ENCODE measurements around the gene SLC25A21.

Gene SLC25A21

DNA sequence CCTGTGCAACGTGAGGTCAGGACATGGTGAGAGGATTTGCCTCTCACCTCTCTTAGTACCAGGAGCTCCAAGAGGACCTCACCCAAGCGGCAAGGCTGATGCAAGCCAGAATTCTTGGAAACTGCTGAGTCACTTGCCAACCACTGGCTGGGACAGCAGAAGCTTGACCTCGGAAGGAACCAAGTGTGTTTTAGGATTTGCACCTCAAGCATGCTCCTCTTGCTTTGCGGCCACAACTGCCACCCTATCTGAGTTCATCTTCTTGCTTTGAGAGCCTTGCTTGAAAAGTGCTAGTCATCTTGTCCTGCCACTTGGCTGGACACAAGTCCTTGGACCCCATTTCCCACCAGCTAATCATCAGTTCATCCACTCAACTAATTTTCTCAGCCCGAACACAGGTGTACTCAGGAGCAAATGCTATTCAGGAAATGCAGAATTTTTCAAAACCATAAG, 195.8 kb downstream of the SLC25A21 start:
- DNase-seq: no peak

DNA sequence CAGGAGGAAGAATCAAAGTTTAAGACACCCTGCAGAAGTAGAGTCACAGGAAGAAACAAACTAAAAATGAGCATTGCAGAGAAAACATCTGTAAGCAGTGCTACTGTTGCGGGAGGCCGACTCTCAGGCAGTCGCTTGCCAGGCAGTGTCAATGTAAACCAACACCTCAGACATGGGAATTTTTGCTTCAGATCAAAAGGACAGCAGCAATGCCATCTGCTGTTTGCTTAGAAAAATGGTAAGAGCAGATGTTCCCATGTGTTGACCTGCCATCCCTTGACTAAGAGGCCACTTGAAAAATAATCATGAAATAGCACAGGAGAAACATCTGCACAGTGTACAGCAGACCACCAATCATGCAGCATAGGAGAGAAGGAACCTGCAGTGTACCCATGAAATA, 196.6 kb downstream of the SLC25A21 start:
- peak; percentile 38 to 66 for DNase-seq

DNA sequence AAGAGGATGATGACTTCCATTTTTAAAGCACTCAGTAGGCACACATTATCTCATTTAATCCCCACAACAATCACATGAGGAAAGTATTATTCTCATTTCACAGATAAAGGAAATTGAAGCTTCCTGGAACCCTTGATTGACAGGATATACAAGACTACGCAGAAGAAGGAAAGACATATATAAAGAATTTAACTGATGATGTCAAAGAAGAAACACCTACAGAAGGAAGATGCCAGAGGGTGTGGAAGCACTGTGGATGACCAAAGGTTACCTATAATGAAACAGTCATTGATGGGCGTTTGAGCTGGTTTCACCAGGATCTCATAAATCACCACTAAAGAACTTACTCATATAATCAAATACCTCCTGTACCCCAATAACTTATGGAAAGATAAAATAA, 197.4 kb downstream of the SLC25A21 start:
- no peak for DNase-seq

DNA sequence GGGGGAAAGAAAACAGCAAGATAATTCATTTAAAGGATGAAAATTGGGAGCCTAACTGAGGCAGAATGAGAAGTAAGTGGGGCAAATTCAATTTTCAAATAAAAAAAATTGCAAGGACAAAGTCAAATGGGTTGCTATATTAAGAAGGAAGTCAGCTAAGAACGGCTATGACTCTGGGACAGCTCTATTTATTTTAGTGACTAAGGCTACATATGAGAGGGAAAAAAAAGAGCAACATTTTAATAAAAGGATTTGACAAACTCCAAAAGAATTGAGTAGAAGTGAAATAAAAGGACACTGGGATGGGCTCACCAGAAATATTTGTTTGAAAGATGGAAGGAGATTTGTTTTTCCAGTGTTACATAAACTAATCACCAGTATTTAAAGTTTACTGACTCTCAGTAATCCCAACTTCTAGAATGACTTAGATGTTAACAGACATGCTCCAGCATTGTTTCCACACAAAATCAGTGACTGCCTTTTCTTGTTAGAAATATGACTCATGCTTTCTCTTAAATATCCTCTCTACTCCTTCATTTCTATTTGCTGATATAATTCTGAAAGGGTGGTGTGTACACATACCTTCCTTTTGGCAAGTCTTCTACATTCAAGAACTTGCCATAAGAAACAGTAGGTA, 198.5 kb downstream of the SLC25A21 start:
- DNase-seq: no peak

DNA sequence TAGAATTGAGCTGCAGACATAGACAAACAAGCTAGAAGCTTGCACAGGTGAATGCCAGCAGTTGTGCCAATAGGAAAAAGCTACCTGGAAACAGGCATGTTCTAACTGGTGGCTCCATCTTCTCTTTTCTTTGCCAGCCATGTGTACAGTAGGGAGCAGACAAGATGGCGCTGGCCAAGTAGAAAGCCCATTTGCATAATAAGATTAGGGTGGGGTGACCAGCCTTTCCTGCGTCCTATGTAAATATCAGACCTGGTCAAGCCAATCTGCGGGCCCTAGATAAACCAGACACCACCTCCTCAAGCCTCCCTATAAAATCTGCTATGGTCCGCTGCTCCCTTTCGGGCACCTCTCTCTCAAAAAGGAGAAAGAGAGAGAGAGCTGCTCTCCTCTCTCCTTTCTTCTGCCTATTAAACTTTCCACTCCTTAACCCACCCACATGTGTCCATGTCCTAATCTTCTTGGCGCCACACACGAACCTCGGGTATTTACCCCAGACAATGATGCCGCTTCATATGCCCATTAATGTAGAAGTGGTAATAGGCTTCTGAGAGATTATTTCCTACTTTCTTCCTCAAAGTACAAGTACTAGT, 201.0 kb downstream of the SLC25A21 start:
- DNase-seq: no peak

DNA sequence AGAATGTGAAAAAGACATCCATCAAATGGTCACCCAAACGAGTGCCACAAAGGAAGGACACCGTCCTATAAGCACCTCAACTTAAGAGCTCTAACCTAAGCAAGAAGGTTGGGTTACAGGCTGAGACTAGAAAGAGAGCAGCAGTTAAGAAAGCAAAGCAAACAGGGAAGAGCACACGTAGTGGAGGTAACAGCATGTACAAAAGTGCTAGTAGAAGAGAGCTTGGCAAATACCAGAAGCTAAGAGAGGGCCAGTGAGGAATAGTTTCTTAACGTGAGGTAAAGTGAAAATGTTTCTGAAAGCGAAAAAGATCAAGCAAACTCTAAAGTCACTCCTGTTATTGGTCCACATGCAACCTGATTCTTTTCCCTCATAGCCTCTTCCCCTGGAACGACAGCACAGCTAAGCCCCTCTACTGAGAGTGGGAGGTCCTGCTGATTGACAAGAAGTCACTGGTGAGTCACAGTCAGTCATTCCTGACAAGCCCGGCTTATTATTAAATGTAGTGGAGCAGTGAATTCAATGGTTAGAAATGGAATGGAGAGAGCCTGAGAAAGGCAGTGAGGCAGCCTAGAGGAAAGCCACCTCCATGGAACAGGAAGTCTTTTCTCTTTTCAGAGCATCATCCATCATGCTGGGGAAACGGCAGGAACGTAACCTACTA, 204.4 kb downstream of the SLC25A21 start:
- DNase-seq: no peak

DNA sequence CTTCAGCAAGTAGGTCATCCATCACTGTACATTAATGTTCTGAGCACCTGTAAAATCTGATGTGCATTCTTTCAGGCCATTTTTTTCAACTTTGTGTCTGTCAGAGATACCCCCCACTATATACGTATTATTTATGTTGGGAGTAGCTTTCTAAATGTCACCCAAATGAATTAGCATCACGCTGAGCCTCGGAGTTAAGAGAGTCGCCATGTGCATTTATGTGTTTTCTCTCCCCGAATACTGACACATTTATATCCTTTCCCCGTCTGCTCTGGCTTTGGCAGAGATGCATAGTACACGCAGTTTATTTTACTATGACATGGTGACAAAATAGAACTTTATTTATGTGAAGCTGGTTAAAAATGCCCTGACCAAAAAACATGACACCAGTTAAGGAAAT, 216.4 kb downstream of the SLC25A21 start:
- no peak for DNase-seq

DNA sequence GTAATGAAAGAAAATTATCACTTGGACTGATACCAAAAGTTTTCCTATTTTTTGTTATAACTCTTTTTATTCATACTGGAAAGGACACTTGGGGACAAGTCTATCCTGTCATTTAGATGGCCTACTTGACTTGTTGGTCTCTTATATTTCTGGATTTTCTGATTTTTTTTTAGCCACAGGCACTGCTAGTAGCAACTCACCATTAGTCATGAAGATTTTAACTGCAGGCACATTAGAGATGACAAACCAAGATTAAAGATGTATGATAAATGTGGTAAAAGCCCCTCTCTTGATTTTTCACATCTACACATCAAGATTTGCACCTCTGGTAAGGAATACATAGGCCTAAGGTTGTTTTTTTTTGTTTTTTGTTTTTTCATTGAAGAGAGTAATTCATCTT, 217.0 kb downstream of the SLC25A21 start:
- peak in 1 of 2 experiments; percentile 45 for DNase-seq

DNA sequence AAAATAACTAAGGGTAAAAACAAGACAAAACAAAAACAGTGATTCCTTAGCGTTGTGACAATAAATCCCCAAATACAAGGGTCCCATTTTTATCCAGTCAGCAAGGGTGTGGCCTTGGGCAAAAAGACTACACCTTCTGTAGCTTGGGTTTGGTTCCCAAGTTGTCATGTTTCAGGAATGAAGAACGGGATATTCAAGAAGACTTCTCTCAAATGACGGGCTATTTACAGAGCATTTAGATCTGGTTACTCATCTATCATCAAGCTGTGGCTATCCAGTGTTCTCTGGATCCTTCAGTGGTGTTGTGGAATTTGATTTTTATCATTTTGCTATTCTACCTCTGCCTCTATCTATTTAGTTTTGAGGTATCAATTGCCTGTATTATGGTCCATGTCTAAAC, 219.7 kb downstream of the SLC25A21 start:
- no peak for DNase-seq

DNA sequence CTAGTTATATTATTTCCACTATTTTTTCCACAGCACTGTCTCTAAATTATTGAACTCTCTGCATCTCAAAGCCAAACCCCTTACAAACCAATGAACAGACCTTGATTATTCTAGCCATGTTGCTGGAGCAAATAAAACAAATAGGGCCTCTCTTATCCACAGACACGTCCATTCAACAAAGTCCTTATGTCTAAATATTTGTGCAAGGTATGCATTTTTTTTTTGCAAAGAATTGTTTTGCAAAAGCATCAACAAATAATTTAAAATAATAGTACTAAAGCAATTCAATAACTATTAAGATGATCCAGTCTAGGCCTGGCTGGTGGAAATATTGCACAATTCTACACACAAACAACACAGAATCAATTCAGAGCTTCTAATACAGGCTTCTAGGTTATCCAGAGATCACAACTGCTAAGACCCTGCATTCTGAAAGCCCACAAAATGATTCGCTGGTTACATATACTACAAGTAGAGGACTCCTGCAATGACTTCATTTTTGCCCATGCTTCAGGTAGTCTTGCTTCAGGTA, 221.0 kb downstream of the SLC25A21 start:
- no peak for DNase-seq

DNA sequence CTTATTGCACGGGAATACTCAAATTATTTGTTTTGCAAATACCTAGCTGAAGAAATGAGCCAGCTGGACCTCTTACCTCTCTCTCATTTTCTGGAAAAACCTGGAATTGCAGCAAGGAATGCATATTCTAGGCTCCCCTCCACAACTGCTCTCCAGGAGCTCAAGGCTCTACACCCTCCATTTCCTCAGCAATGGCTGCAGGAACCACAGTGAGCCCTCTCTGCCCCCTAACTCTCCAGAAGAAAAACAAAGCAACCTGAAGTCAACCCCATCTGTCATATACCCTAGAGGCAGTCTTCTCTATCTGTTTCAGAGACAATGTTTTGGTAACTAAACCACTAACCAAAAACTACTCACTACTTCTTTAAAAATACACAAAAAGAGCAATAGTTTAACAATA, 221.6 kb downstream of the SLC25A21 start:
- DNase-seq: no peak

DNA sequence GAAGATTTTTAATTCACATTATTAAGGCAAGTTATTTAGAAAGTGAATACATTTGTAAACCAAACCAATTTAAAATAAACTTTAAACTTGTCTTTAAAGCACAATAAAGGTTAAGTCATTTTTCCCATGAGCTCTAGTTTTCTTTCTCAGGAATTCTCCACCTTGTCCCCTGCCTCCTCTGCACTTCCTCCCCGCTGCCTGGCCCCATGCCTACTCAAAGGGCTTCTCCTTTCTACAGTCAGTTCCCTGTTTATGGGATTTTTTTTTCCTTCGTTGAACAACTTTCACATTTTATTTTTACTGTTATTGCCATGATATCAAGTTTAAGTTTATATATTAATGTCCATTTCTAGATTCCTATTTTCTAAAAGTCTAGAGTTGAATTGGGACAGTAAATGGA, 223.0 kb downstream of the SLC25A21 start:
- DNase-seq: no peak

DNA sequence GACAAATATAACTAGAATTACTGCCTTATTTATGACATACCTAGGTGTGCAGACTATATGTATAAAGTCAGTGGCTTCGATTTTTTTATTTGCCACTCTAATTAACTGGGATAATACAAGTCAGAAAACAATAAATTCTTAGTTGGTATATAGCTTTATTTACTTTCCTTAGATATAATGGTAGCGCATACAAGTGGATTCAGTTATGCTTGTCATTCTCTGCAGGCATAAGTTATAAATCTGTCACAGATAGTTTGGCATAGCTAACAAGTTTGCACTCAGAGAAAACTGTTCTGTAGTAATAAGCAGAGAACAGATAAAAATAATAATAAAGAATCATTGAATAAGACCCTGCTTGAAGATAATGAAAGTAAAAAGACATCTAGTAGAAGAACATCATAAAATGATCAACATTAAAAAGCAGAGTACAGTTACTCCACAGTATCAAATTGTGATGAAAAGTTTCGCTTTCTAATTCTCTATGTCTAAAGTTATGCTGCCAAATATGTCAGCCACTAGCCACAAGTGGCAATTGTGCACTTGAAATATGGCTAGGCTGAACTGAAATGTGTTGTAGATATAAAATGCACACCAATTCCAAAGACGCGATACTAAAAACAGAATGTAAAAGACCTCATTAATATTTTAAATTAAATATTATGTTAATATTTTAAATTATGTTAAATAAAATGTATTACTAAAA, 224.1 kb downstream of the SLC25A21 start:
- no peak for DNase-seq

DNA sequence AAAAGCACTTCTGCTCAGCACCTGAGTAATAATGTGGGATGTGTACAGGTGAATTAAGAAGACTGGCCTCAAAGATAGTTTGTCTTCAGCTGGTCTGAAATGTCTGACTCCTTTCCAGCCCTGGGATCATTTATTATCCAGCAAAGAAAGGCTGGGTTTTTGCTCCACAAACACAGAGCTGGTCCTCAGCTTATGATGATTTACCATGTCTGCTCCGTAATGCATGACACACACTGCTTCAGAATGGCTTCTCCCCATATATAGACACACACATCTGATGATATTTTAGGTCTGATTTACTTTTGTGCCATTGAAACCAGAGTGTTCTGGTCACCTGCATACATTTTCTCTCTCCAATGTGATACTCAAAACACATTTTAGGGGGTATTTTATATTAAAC, 225.0 kb downstream of the SLC25A21 start:
- DNase-seq: no peak

DNA sequence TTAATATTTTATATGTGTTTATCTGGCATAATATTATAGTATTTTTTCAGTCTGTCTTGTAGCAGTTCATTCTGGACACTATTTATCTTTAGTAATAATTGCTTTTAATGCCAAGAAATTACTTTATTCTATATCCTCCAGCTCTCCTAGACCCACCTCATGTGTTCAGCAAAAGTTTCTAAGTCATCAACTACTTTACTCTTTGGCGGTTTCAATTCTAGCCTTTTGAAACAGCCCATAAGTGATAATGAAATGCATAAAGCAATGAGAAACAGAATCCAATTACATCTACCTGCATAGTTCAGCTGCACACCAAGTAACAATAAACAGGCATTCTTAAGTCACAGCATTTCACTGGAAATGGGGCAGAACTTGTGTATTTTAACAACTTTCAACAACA, 225.5 kb downstream of the SLC25A21 start:
- DNase-seq: no peak

DNA sequence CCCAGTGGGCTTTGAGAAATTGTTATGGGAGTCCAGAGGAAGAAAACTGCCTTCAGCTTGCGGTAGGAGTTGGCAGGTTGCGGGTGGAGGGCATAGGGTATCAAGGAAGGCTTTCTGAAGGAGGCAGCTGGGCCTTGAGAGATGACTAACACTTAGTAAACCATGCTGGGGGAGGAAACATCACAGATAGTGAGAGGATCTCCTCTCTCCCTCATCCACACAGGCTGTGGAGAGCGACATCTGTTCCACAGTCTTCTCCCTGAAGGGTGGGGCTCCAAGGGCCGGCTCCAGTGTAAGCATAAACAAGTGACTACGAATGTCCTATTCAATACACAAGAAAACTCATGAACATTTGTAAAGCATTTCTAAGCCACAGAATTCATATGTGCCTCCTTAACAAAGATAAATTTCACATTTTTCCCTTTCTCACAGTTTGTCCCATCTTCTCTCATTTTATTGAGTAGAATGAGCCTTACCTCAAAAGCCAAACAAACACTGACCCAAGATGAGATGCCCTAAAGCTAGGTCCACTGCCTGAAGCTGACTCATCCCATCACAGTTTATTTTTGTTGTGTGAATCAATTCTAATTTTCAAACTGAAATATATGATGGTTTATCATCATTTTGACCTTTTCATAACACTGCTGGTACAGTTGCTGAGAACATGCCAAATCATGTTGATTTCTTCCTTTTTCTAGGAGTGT, 227.9 kb downstream of the SLC25A21 start:
- no peak for DNase-seq

DNA sequence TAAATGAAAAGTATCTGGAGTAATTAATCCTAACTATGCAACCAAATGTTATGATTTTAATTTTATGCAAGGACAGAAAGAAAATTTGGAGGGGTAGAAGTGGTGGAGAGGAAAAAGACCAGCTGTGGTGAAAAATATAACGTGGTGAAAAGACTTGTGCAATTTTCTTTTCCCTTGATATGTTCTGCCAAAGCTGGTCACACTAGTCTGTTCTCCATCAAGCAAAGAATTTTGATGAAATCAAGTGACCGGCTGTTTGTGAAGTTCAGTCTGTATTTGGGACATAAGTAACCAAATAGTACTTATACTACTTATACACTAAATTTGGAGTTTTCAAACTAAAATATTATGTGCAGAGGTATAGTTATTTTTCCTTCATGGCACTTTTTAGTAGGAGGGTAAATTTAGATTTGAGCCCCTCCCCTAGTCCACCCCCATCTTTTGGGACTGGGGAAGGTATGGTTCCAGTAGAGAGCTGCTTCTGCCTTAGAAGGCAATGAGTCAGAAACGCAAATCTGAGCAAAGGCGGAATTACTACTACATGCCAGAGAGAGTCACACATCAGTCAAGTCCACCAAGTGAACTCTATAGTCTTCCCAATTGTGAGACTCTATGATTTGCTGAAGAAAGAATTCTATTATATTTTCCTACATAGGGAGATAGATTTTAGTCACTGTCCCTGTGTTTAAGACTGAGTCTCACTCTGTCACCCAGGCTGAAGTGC, 229.7 kb downstream of the SLC25A21 start:
- no peak for DNase-seq

DNA sequence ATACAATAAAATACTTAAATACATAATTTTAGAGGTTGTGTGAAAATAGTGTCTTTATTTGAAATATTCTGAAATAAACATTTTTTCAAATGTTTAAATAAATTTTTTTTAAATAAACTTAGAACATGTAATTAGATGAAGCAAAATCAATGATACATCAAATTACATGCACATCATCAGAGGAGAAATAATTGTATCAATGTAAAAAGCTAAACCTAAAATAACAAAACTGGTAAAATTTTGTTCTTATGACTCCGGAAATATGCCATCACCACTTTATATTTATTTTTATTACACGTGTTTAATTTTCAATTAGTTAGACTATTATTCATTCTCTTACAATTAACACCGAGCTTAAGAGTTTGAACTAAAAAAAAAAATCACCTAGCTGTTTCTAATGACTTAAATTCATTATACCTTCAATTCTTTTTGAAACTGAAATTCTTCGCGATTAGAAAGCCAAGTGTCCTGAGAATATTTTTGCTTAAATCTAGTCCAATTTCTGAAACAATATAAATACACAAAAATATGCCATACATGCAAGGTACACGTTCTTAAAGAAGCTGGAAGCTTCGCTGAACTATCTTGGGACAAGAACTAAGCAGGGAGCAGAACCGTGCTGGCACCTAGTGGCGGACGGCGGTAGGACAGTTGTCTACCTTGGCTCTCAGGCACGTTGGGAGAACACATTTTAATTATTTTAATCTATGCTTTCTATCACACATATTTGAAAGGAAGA, 230.5 kb downstream of the SLC25A21 start:
- peak; percentile 72 to 93 for DNase-seq

DNA sequence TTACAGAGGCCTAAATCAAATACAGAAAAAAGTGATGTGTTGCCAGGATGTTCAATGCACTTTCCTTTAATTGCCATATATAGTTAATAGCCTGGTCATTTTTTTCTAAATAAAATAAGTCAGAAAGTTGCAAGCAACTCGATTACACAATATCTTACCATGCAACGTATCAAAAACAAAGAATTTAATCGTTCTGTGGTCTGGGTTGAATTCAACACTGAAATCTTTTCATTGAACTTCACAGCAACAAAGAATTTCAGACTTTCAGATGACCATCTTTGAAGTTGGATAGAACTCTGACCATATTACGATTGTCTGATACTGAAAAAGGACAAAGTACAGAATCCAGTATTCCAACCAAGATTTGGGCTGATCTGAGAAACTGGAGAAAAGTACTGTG, 231.9 kb downstream of the SLC25A21 start:
- no peak for DNase-seq

DNA sequence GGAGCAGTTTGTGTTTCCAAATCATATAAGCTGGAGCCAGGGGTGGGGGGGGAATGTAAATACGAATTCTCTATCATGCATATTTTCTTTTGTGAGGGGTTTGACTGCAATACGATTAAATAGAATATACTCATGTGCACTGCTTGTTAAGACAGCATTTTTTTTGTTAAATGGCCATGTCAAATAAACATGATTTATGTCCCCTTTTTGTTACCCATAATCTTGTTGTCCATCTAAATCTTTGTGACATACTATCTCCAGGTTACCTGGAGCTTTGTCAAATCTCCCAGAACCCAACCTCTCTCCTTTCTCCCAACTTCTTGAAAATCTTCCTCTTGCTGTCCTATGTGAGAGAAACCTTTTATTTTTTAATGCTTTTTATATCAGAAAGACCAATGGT, 233.1 kb downstream of the SLC25A21 start:
- no peak for DNase-seq

DNA sequence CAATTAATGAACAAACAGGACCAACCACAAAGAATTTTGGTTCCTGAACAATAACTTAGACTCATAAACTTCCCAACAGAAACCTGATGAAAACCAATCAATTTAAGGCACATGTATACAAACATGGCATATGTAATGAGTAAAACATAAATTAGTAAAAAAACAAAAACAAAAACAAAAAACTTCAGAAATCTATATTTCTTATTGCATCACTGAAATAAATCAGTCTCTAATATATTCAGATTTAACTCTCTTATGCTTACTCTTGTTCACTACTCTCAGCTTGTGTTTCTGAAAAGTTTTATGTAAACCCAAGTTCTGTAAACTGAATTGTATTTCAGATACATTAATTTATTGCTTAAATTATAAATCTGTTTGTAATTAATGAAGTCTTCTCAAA, 233.7 kb downstream of the SLC25A21 start:
- no peak for DNase-seq
